Measurements from ENCODE around the gene UGT2B17.

GRCh38 chr4:68494688-68495087 lies 81.4 kb downstream of the UGT2B17 start:
- TF ChIP-seq CTCF (IDR thresholded peaks at IDR 0.05) = no peak
- no peak for TF ChIP-seq POLR2AphosphoS5 (IDR thresholded peaks at IDR 0.05)
